GM19397 (cell line): ENCODE results near the gene TTBK1.
"Not testable (repeated sequence)": the region's sequence is repeated elsewhere in the genome, so short reads cannot be mapped to it uniquely, and the experiment has no call there.

Source experiments
- ATAC-seq: cut with Tn5 transposase; IDR thresholded peaks from one replicate; pipeline ENCODE4 v1.9.1; 2021; ENCODE audit warnings: mild to moderate bottlenecking, moderate library complexity; ENCODE audit not compliant: unreplicated experiment

The TTBK1 gene

DNA sequence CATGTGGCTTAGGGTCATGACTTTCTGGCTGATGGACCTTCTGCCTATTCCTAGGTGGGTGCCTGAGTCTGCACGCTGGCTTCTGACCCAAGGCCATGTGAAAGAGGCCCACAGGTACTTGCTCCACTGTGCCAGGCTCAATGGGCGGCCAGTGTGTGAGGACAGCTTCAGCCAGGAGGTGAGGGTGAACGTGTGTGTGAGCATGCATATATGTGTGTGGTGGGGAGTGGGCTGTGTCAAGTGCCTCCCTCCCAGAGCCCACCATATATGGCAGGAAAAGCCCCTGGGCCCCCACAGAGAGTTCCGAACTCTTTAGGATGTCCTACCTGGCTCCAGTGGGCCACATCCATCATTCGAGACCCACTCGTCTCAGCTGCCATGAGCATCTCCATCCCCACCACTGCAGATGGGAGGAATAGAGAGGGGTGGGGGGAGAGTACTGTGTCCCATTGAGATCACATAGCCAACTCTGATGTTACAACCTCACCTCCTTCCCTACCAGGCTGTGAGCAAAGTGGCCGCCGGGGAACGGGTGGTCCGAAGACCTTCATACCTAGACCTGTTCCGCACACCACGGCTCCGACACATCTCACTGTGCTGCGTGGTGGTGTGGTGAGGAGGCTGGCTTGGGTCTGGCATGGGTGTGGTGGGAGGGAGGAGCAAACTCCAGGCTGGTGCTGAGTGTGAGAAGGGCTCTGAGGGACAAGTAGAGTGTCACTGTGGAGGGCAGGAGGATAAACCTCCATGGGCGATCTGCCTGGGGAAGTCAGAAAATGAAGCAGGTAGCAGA, 58.0 kb downstream of the TTBK1 start:
- no peak for ATAC-seq

GRCh38 chr6:43302126-43302525, 58.8 kb downstream of the TTBK1 start:
- no peak for ATAC-seq

- not testable (repeated sequence) for ATAC-seq
Measured at GRCh38 chr6:43303006-43303405, 59.7 kb downstream of the TTBK1 start.

- ATAC-seq, result no peak
Measured at GRCh38 chr6:43303751-43304331, 60.6 kb downstream of the TTBK1 start.

DNA sequence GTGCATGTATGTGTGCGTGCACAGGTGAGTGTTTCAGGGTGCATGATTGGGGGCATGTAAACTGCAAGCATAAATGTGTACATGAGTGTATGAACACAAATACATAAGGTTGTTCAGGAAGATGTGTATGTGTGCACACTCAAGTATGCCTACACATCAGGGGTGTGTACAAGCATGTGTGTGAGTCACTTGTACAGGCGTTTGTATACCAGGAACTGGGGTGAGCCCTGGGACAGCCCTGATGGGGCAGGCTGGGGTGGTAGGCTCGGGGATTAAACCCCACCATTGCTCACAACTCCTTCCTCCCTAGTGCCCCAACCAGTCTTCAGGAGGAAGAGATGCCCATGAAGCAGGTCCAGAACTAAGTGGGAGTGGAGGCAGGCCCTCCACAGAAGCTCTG, 61.1 kb downstream of the TTBK1 start:
- ATAC-seq, result no peak

DNA sequence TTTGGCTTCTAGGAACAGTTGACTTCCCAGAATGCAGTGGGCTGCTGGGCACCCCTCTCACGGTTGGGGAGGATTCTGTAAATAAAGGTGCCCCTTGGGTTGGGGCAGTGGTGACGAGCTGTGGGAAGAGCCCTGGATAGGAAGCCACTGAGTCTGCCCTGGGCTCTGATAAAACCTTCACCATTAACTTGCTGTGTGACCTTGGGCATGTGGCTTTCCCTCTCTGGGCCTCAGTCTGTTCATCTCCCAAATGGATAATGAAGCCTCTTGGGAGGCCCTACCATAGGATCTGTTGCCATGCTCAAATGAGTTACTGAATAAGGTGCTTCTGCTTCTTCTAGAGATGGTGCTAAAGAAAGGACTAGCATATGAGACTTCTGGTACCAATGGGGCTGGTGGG, 61.6 kb downstream of the TTBK1 start:
- no peak for ATAC-seq

DNA sequence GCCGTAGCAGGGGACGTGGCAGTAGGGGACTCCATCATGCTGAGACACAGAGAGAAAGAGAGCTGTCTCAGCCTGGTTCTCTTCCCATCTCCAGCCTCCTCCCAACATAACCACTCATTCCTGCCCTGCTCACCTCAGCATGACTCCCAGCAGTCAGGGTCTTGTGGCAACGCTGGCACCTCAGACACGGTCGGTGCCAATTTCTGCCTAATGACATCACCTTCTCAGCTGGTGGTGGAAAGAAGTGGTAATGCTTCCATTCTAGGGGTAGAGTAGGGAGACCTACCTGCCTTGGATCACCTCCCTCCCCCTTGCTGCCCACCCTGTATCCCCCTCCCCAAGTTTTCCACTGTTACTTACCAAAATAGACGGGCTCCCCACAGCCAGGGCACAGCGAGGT, 62.8 kb downstream of the TTBK1 start:
- ATAC-seq, result no peak

- ATAC-seq, result no peak
Measured at GRCh38 chr6:43307451-43308100, 64.3 kb downstream of the TTBK1 start.

- no peak for ATAC-seq
Measured at GRCh38 chr6:43308101-43308989, 65.1 kb downstream of the TTBK1 start, which contains the start of gene CRIP3. TSS of gene CRIP3 (minus strand) at chr6:43308826. CDS start at chr6:43308792, 34 bp downstream.

DNA sequence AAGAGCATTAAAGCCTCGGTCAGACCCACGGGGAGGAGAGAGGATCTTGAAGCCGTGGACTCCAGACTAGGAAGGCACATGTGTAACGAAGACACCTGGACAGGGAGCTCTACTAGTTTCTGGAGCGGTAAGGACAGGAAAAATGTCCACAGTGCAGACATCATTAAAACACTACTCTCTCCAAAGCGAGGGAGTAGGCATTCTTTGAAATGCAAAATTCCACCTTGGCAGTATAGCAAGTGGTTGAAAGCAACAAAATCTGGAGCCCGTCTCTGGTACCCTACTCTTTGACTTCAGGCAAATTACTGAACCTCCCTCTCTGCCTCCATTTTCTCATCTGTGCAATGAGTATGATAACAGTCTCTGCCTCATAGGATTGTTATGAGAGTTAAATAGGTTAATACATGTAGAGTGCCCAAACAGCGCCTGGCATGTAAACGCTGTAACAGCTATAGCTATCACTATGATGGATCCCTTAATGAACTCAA, 65.8 kb downstream of the TTBK1 start:
- ATAC-seq, result no peak

GRCh38 chr6:43310134-43310533, 66.9 kb downstream of the TTBK1 start:
- ATAC-seq, result no peak

DNA sequence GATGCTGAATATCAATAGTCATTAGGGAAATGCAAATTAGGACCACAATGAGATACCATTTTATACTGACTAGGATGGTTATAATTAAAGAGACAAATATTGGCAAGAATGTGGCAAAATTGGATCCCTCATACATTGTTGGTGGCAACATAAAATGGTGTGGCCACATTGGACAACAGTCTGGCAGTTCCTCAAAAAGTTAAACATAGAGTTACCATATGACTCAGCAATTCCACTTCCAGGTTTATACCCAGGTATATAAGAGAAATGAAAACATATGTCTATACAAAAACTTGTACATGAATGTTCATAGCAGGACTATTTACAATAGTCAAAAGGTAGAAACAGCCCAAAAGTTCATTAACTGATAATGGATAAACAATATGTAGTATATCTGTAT, 67.3 kb downstream of the TTBK1 start:
- ATAC-seq, result no peak

DNA sequence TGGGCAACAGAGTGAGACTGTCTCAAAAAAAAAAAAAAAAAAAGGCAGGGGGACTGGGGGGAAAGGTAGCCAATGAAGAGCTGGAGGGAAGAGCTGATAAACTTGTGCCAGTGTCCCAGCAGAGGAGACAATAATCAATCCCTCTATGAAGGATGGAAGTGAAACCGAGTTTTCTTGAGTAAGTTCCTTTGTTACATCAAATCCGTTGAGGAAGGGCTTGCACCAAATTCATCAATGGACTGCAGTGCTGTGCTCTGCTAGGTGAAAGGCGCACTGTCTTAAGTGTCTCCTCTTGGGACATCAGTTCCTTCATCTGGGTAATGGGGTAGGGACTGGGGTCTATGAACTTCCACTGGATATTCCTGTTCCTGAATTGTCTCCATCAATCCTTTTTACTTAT, 68.4 kb downstream of the TTBK1 start:
- ATAC-seq, result no peak

- no peak for ATAC-seq
Measured at GRCh38 chr6:43313813-43314212, 70.5 kb downstream of the TTBK1 start.

GRCh38 chr6:43318011-43318410, 74.7 kb downstream of the TTBK1 start:
- ATAC-seq, result no peak

GRCh38 chr6:43325876-43326275, 82.6 kb downstream of the TTBK1 start:
- ATAC-seq, result no peak

GRCh38 chr6:43328528-43328927, 85.2 kb downstream of the TTBK1 start:
- no peak for ATAC-seq

DNA sequence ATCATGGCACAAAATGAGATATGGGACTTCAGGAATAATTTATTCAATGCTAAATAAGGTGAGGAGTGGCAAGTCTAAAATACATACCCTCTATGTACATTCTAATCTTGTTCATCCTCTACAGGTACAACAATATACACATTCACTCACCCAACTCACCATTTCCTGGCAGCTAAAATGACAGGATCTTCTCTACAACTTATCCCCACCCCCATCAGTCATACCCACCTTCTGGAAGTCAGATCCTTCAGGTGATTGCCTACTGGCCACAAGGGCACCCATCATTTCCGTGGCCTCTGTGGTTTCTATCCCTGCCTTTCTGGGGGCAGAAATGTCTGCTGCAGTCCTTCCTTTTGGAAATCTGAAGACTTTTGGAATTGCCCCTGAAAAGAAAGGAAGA, 88.2 kb downstream of the TTBK1 start:
- no peak for ATAC-seq

DNA sequence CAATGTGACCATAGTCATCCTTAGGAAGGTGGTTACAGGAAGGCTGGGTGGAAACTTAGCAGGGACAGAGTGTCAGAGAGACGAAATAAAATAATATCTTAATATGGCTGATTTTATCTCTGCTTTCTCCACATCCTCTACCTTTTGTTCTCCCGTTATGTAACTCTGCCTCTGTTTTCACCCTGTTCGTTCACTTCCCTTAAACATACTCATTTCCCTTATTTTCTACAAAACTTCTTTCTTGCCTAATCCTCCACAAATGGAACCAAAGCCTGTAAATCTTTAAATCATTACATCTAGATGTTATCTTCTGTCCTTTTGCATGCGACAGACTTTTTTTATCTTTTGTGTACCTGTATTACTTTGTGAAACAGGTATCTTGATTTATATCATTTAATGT, 88.6 kb downstream of the TTBK1 start:
- no peak for ATAC-seq

DNA sequence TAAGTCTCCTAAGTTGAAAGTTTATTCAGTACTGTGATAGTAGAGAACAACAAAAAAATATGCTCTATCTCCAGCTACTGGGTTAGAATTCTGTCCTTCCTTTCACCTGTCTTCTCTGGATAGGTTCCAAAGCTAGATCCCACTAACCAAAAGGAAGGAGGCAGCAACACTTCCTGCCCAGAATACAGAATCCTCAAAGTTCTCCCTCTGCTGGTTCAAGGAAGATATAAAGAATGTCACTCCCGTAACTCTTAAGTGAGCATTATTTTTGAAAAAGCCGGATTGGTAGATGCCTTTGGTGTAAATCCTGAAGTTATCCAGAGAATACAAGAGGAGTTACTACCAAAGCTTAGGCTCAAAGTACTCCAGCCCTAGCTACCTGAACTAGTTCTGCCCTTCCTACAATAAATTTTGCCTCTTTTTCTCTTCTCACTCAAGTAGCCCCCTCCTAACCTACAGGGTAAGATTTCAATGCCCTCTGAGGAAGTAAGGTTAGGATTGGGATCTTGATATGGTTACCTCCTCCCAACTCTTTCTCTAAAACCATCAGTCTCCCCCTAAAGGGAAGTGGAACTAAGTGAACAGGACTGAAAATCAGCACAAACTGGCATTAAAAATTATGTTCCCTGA, 91.3 kb downstream of the TTBK1 start:
- no peak for ATAC-seq
